Measurements from ENCODE around the gene DHH. TPM values are rescaled to one million over a fixed set of nuclear protein-coding genes. Genes with fewer than 3 reads are reported as not detected.

The DHH gene
- polyA plus RNA-seq, 2 of the 4 experiments (the other 2 are of a cell fraction), result not detected

GRCh38 chr12:49091056-49091835 lies 3.4 kb downstream of the DHH start:
- H3K4me2 ChIP-seq, result peak overlapping the region; percentile 67; the same call in 2 of the 3 replicates

GRCh38 chr12:49089821-49090773 lies 4.5 kb downstream of the DHH start:
- WGBS (ENCODE audit: missing lambda C conversion rate), result 10% methylated on average over 74 of the region's 88 CpGs
- Histone ChIP-seq H3K9me3 (no peaks in the 10 kb centered on the region), H3K4me2 (peak overlapping the region; percentile 98), H3K27ac (peak overlapping the region in 1 of 2 experiments; percentile 19; a peak in 2 of 6 replicates), H3K4me3 (peak overlapping the region; percentile 49), H3K4me1 (peaks cover 22% of the 10 kb centered on the region; the same call in 2 of the 3 replicates)
- TF ChIP-seq HDAC2 (IDR thresholded peaks at IDR 0.05), result peak; percentile 19; the same call in 1 of the 2 replicates
- TF ChIP-seq JUNB (IDR thresholded peaks at IDR 0.05), result no peak
- TF ChIP-seq HES2 (IDR thresholded peaks at IDR 0.05), result no peak
- TF ChIP-seq CBX8 (IDR thresholded peaks at IDR 0.05), result no peak
- TF ChIP-seq, protein P1, sequence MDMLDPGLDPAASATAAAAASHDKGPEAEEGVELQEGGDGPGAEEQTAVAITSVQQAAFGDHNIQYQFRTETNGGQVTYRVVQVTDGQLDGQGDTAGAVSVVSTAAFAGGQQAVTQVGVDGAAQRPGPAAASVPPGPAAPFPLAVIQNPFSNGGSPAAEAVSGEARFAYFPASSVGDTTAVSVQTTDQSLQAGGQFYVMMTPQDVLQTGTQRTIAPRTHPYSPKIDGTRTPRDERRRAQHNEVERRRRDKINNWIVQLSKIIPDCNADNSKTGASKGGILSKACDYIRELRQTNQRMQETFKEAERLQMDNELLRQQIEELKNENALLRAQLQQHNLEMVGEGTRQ (IDR thresholded peaks at IDR 0.05), result no peak
- TF ChIP-seq GATA3 (IDR thresholded peaks at IDR 0.05; ENCODE audit: borderline replicate concordance), result no peak
- peak; percentile 18; the same call in 1 of the 2 replicates for TF ChIP-seq ESRRA (IDR thresholded peaks at IDR 0.05; ENCODE audit: borderline replicate concordance, low read length)
- no peak for TF ChIP-seq RNF2 (IDR thresholded peaks at IDR 0.05; ENCODE audit: borderline replicate concordance, low read depth)
- no peak for TF ChIP-seq FOSB (CRISPR knock-in tag; IDR thresholded peaks at IDR 0.05)
- peak; percentile 38 for TF ChIP-seq E2F6 (IDR thresholded peaks at IDR 0.05; ENCODE audit: borderline replicate concordance, low read depth)
- peak; percentile 61 for TF ChIP-seq MAX (IDR thresholded peaks at IDR 0.05)
- TF ChIP-seq RAD21 (conservative IDR thresholded peaks at IDR 0.05 in 1 of 2, IDR thresholded peaks at IDR 0.05 in 1 of 2), result no peak
- TF ChIP-seq CTCF (IDR thresholded peaks at IDR 0.05), result peak; percentile 48
- ATAC-seq (peak; percentile 64 to 66), DNase-seq (ENCODE audit: low read depth in 1 of 2, low spot score in 1 of 2) (peak in 1 of 2 experiments; percentile 72), FAIRE-seq (no peak)
- ChIA-PET POLR2A (interaction anchor here (2.6 kb wide), 1 partner anchor 41 kb away, joined by 26 read pairs; the partner anchor contains the start of gene TUBA1B), CTCF (interaction anchor here (0.5 to 11.5 kb wide), 21 partner anchors 9 to 316 kb away, joined by 3 to 172 read pairs (median 19); partner anchors contain the start of genes DDN, LMBR1L, RHEBL1 and TUBA1B)

More at GRCh38 chr12:49091056-49091835, 3.4 kb downstream of the DHH start:
- H3K4me3 ChIP-seq, result no peak overlapping the region; the same call in 2 of the 3 replicates
- ChIA-PET POLR2A (interaction anchor here (0.5 to 2.5 kb wide), 4 partner anchors 19 to 173 kb away, joined by 3 to 9 read pairs (median 5); partner anchors contain the start of genes LMBR1L and TUBA1C), CTCF (interaction anchor here (1.0 to 11.5 kb wide), 17 partner anchors 9 to 144 kb away, joined by 3 to 166 read pairs (median 12); partner anchors contain the start of genes LMBR1L, RHEBL1 and TUBA1B)
- ATAC-seq, result no peak
- no peaks in the 10 kb centered on the region for H3K9me3 ChIP-seq
- FAIRE-seq, result no peak
- TF ChIP-seq TFCP2L1 (CRISPR knock-in tag; IDR thresholded peaks at IDR 0.05), result no peak
- no peak for TF ChIP-seq CHD4 (IDR thresholded peaks at IDR 0.05; ENCODE audit: borderline replicate concordance)
- no peak for TF ChIP-seq NR3C1 (IDR thresholded peaks at IDR 0.05)
- peaks cover 22% of the 10 kb centered on the region; the same call in 2 of the 3 replicates for H3K4me1 ChIP-seq
- no peak for DNase-seq (ENCODE audit: low read depth in 1 of 2, low spot score in 1 of 2)
- no peak overlapping the region for H3K27ac ChIP-seq
- WGBS (ENCODE audit: missing lambda C conversion rate), result 90% methylated on average over 41 of the region's 41 CpGs
